Astrocyte (in vitro differentiated cells and primary cell): ENCODE measurements around the gene ASB3. TPM values are rescaled to one million over a fixed set of nuclear protein-coding genes. Genes with fewer than 3 reads are reported as not detected.
A peak's percentile ranks its signal among the peaks of the same experiment; 100 is the strongest.

Experiments
- DNase-seq: peaks from one replicate; pipeline ENCODE4 v3.0.0-alpha.2; 2010; ENCODE audit warnings: low read depth
- FAIRE-seq: peaks from 2 replicates; lab custom pipeline; 2011; peaks lifted over from hg19 to GRCh38; lab: Jason Lieb, UNC
- H2AFZ ChIP-seq: 2 replicates; pipeline ENCODE4 v1.6.0; 2012; ENCODE audit warnings: low read depth, low read length, inconsistent platforms
- H3K27ac ChIP-seq: 2 replicates; pipeline ENCODE4 v1.5.1; 2011; ENCODE audit warnings: low read depth, low read length, inconsistent platforms
- H3K27me3 ChIP-seq: 2 replicates; pipeline ENCODE4 v1.6.0; 2011; ENCODE audit warnings: low read length, inconsistent platforms; ENCODE audit not compliant: insufficient read depth
- H3K36me3 ChIP-seq: 2 replicates; pipeline ENCODE4 v1.5.1; 2011; ENCODE audit warnings: low read length, inconsistent platforms; ENCODE audit not compliant: insufficient read depth
- H3K4me1 ChIP-seq: 2 replicates; pipeline ENCODE4 v1.5.1; 2011; ENCODE audit warnings: low read length, inconsistent platforms; ENCODE audit not compliant: insufficient read depth
- H3K4me2 ChIP-seq: 2 replicates; pipeline ENCODE4 v1.6.0; 2012; ENCODE audit warnings: low read length, inconsistent platforms
- H3K4me3 ChIP-seq: 2 replicates; pipeline ENCODE4 v1.5.1; 2011; ENCODE audit warnings: low read depth, mild to moderate bottlenecking, low read length, inconsistent platforms; ENCODE audit not compliant: insufficient read depth
- H3K79me2 ChIP-seq: 2 replicates; pipeline ENCODE4 v1.6.0; 2012; ENCODE audit warnings: mild to moderate bottlenecking, low read length, inconsistent platforms; ENCODE audit not compliant: insufficient read depth
- H3K9ac ChIP-seq: 2 replicates; pipeline ENCODE4 v1.6.0; 2012; ENCODE audit warnings: mild to moderate bottlenecking, low read length, inconsistent platforms
- H3K9me3 ChIP-seq: 2 replicates; pipeline ENCODE4 v1.5.1; 2012; ENCODE audit warnings: low read depth, mild to moderate bottlenecking, low read length, inconsistent platforms; ENCODE audit not compliant: insufficient read depth
- H4K20me1 ChIP-seq: 2 replicates; pipeline ENCODE4 v1.6.0; 2012; ENCODE audit warnings: low read length, inconsistent platforms; ENCODE audit not compliant: insufficient read depth
- H3K27ac Mint-ChIP-seq: one replicate; pipeline ENCODE4 v1.8.0; 2021; ENCODE audit warnings: mild to moderate bottlenecking, mixed read lengths; ENCODE audit not compliant: unreplicated experiment
- H3K27me3 Mint-ChIP-seq: one replicate; pipeline ENCODE4 v1.8.0; 2021; ENCODE audit warnings: low read depth, mixed read lengths; ENCODE audit not compliant: unreplicated experiment
- H3K36me3 Mint-ChIP-seq: one replicate; pipeline ENCODE4 v1.8.0; 2021; ENCODE audit warnings: low read depth, mixed read lengths; ENCODE audit not compliant: unreplicated experiment
- H3K4me1 Mint-ChIP-seq: one replicate; pipeline ENCODE4 v1.8.0; 2021; ENCODE audit warnings: low read depth, mixed read lengths; ENCODE audit not compliant: unreplicated experiment
- H3K4me3 Mint-ChIP-seq: one replicate; pipeline ENCODE4 v1.8.0; 2021; ENCODE audit warnings: mild to moderate bottlenecking, moderate library complexity, mixed read lengths; ENCODE audit not compliant: unreplicated experiment
- H3K9me3 Mint-ChIP-seq: one replicate; pipeline ENCODE4 v1.8.0; 2021; ENCODE audit warnings: mild to moderate bottlenecking, mixed read lengths; ENCODE audit not compliant: unreplicated experiment
- CTCF ChIP-seq: IDR thresholded peaks from 2 replicates; pipeline ENCODE4 v1.5.1; 2011; ENCODE audit warnings: low read depth, mild to moderate bottlenecking, inconsistent platforms, low read length, moderate library complexity; ENCODE audit not compliant: insufficient read depth
- EZH2 ChIP-seq: IDR thresholded peaks from 2 replicates; pipeline ENCODE4 v1.6.1; 2012; ENCODE audit warnings: mild to moderate bottlenecking, low read length, inconsistent platforms; ENCODE audit not compliant: insufficient read depth
- total RNA-seq: library from RNA; stranded (reverse); gene quantifications from 2 replicates; pipeline ENCODE4 v1.2.1, GENCODE V29; 2021

ASB3 gene
- total RNA-seq, 1 donor from 2014 or later, result 26.4 TPM

- Histone ChIP-seq H3K4me1 (no peaks in the 10 kb centered on the region), H3K27me3 (no peaks in the 10 kb centered on the region), H3K79me2 (no peaks in the 10 kb centered on the region), H2AFZ (no peak overlapping the region), H3K27ac (no peak overlapping the region), H3K36me3 (no peaks in the 10 kb centered on the region), H3K4me3 (no peak overlapping the region), H4K20me1 (no peaks in the 10 kb centered on the region), H3K9ac (no peak overlapping the region), H3K9me3 (no peaks in the 10 kb centered on the region), H3K4me2 (no peak overlapping the region)
- Mint-ChIP-seq H3K27me3 (no peaks in the 10 kb centered on the region), H3K27ac (no peak overlapping the region), H3K4me1 (peaks cover 7% of the 10 kb centered on the region), H3K36me3 (no peaks in the 10 kb centered on the region), H3K4me3 (no peak overlapping the region), H3K9me3 (no peaks in the 10 kb centered on the region)
- DNase-seq, result no peak
- no peak for FAIRE-seq
- TF ChIP-seq CTCF (no peak), EZH2 (no peak)
Measured at GRCh38 chr2:53636109-53636508, 150.6 kb downstream of the ASB3 start.

- Histone ChIP-seq H3K9ac (no peak overlapping the region), H3K9me3 (no peaks in the 10 kb centered on the region), H3K36me3 (no peaks in the 10 kb centered on the region), H4K20me1 (no peaks in the 10 kb centered on the region), H3K4me2 (no peak overlapping the region), H3K27me3 (no peaks in the 10 kb centered on the region), H3K27ac (no peak overlapping the region), H2AFZ (no peak overlapping the region), H3K4me1 (no peaks in the 10 kb centered on the region), H3K4me3 (no peak overlapping the region), H3K79me2 (no peaks in the 10 kb centered on the region)
- Mint-ChIP-seq H3K27me3 (no peaks in the 10 kb centered on the region), H3K9me3 (no peaks in the 10 kb centered on the region), H3K36me3 (no peaks in the 10 kb centered on the region), H3K4me3 (no peak overlapping the region), H3K27ac (no peak overlapping the region), H3K4me1 (peaks cover 7% of the 10 kb centered on the region)
- TF ChIP-seq EZH2 (no peak), CTCF (no peak)
- FAIRE-seq, result no peak
- no peak for DNase-seq
Measured at GRCh38 chr2:53635694-53636093, 151.1 kb downstream of the ASB3 start.

GRCh38 chr2:53633441-53633840, 153.3 kb downstream of the ASB3 start:
- DNase-seq, result peak; percentile 8
- peaks cover 11% of the 10 kb centered on the region for H3K4me1 Mint-ChIP-seq
- no peak for FAIRE-seq

More at GRCh38 chr2:53633441-53633840, 153.3 kb downstream of the ASB3 start:
- Mint-ChIP-seq H3K27ac (peak overlapping the region; percentile 13), H3K27me3 (no peaks in the 10 kb centered on the region), H3K4me3 (no peak overlapping the region), H3K36me3 (no peaks in the 10 kb centered on the region), H3K9me3 (no peaks in the 10 kb centered on the region)
- Histone ChIP-seq H3K79me2 (no peaks in the 10 kb centered on the region), H2AFZ (no peak overlapping the region), H3K27me3 (no peaks in the 10 kb centered on the region), H3K27ac (no peak overlapping the region), H3K9ac (no peak overlapping the region), H3K4me2 (no peak overlapping the region), H3K36me3 (no peaks in the 10 kb centered on the region), H3K9me3 (no peaks in the 10 kb centered on the region), H4K20me1 (no peaks in the 10 kb centered on the region), H3K4me1 (no peaks in the 10 kb centered on the region), H3K4me3 (no peak overlapping the region)
- TF ChIP-seq CTCF (no peak), EZH2 (no peak)
